GM12891 (cell line): ENCODE results near the gene PAN3.

Experiments
- DNase-seq: peaks from one replicate; pipeline ENCODE4 v3.0.0; 2011; ENCODE audit warnings: low spot score; ENCODE audit not compliant: insufficient read length
- FAIRE-seq: peaks from 2 replicates; lab custom pipeline; 2011; peaks lifted over from hg19 to GRCh38; lab: Jason Lieb, UNC
- PAX5 ChIP-seq: IDR thresholded peaks from 2 replicates; pipeline ENCODE4 v1.6.1; 2011; ENCODE audit warnings: low read length, moderate library complexity, mild to moderate bottlenecking; ENCODE audit not compliant: insufficient read depth, severe bottlenecking
- POLR2A ChIP-seq: IDR thresholded peaks from 2 replicates; pipeline ENCODE4 v1.6.1; 2011; ENCODE audit warnings: low read depth, low read length, control low read depth
- POLR2AphosphoS5 ChIP-seq: IDR thresholded peaks from 2 replicates; pipeline ENCODE4 v1.6.1; 2011; ENCODE audit warnings: low read depth, low read length, control low read depth
- POU2F2 ChIP-seq: IDR thresholded peaks from 2 replicates; pipeline ENCODE4 v1.6.1; 2011; ENCODE audit warnings: low read depth, mild to moderate bottlenecking, control low read depth, low read length, moderate library complexity
- SPI1 ChIP-seq: IDR thresholded peaks from 2 replicates; pipeline ENCODE4 v1.6.1; 2011; ENCODE audit warnings: low read depth, low read length, control low read depth
- TAF1 ChIP-seq: IDR thresholded peaks from 2 replicates; pipeline ENCODE4 v1.6.1; 2011; ENCODE audit warnings: low read depth, low read length, control low read depth

Gene PAN3

DNA sequence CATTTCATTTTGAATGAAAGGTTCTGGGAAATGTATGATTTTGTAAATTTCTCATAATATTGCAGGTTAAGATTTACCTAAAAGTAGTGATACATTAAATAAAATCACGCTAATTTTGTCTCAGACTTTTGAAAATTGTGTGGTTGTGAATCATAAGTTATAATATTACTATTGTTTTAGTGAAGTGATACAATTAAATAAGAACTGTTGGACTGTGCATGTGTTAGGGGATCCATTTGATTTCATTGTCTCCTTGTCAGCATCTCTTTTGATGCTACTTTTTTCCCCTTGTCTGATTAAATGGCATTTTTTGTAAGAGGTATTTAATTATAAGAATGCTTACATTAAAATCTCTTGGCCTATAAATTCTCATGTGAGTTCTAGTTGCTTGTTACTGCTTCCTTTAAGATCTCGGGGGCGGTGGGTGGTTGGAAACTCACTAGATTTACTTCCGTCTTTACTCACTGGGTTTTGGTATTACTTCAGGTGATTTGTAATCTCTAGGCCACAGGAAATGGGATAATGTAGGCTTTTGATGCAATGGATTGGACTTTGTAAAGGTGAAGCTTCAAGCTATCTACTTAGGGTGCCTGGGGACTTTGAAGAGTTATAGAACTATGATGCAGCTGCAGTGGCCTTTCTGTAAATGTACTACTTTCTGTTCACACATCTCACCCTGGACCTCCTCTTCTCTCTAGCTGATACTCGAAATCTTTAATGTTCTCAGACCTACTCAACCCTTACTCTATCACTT, 66.5 kb downstream of the PAN3 start:
- DNase-seq, result no peak
- peak; percentile 48 for FAIRE-seq
- no peak for TF ChIP-seq POU2F2
- no peak for TF ChIP-seq POLR2A
- TF ChIP-seq SPI1, result no peak
- no peak for TF ChIP-seq POLR2AphosphoS5
- no peak for TF ChIP-seq TAF1
- no peak for TF ChIP-seq PAX5

DNA sequence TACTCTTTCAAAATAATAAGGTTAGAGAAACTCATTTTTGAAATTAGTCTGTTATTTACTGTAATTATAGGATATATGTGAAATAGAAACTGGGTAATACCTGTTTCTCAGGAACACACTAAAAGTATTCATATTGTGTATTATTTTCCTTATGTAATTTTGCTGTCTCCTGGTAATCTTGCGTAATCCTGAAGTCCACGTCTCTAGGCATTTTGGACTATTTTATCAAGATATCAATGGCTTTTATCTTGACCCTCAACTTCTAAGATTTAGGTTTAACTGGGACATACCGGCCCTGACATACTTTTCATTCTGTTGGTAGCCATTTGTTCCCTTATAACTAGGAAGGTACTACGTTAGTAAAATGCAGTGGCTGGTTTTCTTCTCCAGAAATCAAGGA, 80.3 kb downstream of the PAN3 start:
- DNase-seq, result no peak
- TF ChIP-seq POU2F2 (no peak), TAF1 (no peak), POLR2A (no peak), PAX5 (no peak), SPI1 (no peak), POLR2AphosphoS5 (no peak)
- FAIRE-seq, result no peak

DNA sequence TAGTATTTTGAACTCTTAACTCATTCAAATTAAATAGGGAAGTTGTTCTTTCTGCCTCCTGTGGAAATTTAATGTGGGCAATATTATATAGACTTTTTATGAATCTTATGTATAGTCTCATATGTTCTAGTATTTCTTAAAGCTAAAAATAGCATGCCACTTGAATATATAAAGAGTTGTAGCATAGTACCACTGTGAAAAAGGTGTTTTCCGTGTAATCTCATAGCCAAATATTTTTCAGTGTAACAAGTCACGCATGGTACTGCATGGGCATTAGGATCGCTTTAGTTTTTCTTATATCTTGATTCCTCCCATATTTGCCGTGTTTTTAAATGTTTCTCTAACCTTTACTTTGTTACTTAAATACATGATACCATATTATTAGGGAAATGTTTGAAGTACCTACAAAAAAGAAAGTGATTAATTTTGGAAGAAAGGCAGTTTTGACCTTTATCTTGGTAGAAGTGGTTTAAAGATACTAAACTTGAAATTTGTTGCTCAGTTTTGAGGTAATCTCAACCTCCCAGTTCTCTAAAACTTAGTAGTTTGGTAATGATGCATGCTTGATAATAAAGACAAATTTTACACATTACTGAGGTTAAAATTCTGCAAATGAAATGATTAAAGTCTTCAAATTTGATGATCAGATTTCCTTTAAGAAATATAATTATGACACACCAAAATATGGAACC, 81.2 kb downstream of the PAN3 start:
- DNase-seq, result no peak
- TF ChIP-seq POLR2AphosphoS5 (no peak), SPI1 (peak; percentile 46), TAF1 (no peak)
- FAIRE-seq, result no peak

DNA sequence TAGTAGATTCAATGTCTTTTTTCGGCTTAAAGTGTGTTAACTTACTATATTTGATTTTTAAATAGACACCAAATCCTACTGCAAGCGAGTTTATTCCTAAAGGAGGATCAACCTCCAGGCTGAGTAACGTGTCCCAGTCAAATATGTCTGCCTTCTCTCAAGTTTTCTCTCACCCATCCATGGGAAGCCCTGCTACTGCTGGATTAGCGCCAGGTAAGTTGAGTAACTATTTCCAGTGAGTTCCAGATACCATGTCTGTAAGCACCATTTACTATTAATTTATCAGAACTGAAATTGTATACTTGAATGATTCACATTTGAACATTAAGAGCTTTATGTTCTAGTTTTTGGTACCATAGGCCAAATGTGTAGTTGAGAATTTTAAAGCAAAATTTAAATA, 81.8 kb downstream of the PAN3 start:
- no peak for TF ChIP-seq POLR2AphosphoS5
- no peak for TF ChIP-seq POU2F2
- DNase-seq, result no peak

DNA sequence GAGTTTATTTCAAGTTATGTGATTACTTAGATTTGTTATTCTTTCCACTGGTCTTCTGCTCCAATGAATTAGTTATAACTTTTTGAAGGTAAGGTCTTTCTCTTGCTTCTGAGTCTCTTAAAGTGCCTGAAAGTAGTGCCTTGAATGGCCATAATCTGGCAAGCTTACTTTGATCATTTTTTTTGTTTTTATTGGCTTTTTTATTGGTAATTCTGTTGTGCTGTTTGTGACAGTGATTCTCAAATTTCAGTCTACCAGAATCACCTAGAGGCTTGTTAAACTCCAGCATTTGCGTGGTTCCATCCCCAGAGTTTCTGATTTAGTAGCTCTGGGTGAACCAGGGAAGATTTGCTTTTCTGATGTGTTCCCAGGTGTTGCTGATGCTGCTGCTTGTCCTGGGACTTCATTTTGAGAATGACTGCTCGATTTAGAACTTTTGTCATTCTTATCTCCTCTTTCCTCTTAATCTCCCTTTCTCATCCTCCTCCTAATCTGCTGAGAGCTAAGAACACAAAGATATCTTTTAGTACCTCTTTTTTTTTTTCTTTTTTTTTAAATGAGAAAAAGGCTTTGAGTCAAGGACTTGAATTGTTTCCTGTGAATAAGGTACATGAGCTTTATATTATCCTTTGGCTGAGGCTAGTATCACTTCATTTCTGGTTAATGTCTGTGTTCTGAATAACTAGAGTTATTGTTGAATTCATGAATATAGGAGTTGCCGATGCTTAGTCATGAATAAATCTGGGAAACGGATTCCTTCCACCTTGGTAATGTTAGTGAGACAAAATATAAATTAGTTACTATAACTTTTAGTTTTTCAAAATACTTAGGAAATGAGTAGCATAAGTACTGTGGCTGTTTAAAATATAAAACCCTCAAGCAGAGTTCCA, 91.4 kb downstream of the PAN3 start:
- DNase-seq, result no peak
- no peak for TF ChIP-seq POU2F2
- TF ChIP-seq SPI1, result no peak
- no peak for TF ChIP-seq PAX5
- no peak for TF ChIP-seq POLR2A
- TF ChIP-seq POLR2AphosphoS5, result no peak
- no peak for TF ChIP-seq TAF1
- FAIRE-seq, result no peak

More for the DNA sequence above, 81.8 kb downstream of the PAN3 start:
- no peak for FAIRE-seq

DNA sequence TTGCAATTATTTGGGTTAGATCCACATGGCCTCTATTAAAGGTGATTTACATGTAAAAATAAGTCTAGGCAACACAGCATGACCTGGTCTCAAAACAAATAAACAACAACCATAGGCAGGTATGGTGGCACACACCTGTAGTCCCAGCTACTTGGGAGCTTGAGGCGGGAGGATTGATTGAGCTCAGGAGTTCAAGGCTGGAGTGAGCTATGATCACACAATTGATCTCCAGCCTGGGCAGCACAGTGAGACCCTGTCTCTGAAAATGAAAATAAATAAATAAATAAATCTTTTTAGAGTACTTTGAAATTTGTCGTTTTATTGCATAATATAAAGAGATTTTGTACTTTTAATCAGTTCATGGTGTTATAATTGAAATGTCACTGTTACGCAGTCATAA, 93.3 kb downstream of the PAN3 start:
- TF ChIP-seq TAF1, result no peak
- no peak for TF ChIP-seq PAX5
- TF ChIP-seq POLR2AphosphoS5, result no peak
- no peak for TF ChIP-seq SPI1
- TF ChIP-seq POLR2A, result no peak
- TF ChIP-seq POU2F2, result no peak
- DNase-seq (no peak), FAIRE-seq (peak; percentile 61)

DNA sequence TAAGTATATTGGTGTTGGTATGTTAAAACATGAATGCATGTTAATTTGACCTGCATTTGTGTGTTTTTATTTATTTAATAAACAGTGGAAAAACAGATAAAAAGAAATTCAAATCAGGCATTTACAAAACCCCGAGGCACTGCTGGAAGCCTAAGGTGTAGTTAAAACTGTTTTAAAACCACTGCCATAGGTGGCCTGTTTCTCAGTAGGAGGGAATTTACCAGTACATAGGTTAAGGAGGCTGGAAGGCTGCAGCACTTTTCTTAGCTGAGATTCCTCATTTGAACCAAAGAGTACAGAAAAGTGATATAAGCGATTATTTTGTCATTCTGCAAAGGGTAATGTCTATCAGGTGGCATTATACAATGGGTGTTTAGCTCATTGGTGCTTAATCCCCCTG, 99.6 kb downstream of the PAN3 start:
- FAIRE-seq (no peak), DNase-seq (no peak)
- TF ChIP-seq TAF1, result no peak
- TF ChIP-seq POLR2AphosphoS5, result no peak
- no peak for TF ChIP-seq PAX5
- no peak for TF ChIP-seq POLR2A
- TF ChIP-seq SPI1, result no peak
- no peak for TF ChIP-seq POU2F2

DNA sequence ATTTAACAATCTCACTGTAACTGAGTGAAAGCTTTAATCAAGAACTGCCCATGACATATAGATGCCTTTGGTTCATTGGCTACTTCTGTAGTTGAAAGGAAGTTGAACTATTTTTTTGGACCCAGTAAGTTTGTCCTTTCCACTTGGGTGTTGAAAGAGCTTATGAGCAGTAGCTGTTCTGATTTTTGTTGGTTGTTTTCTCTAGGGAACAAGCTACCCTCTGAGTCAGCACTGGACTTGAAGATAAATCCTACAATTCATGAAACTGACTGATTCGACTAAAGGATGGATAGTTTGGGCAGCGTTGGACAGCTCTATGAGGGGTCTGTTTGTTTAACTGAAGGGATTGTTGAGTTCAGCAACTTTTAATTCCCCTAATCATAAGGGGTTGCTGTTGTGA, 101.0 kb downstream of the PAN3 start:
- FAIRE-seq (peak; percentile 58), DNase-seq (no peak)
- no peak for TF ChIP-seq POLR2AphosphoS5
- no peak for TF ChIP-seq PAX5
- no peak for TF ChIP-seq POLR2A
- no peak for TF ChIP-seq TAF1
- no peak for TF ChIP-seq SPI1
- TF ChIP-seq POU2F2, result no peak

DNA sequence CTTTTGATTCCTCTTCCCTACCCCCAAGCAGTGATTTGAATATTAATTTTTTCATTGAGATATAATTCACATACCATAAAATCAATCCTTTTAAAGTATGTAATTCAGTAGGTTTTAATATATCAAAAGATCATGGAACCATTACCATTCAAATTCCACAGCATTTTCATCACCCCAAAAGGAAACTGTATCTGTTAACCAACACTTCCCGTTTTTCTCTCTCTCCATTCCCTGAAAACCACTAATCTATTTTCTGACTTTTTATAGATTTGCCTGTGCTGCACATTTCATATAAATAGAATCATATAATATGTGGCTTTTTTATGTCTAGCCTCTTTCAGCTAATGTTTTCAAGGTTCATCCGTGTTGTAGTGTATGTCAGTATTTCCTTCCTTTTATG, 107.1 kb downstream of the PAN3 start:
- TF ChIP-seq PAX5 (no peak), POLR2AphosphoS5 (no peak), POU2F2 (no peak), SPI1 (no peak), TAF1 (no peak), POLR2A (no peak)
- FAIRE-seq (no peak), DNase-seq (no peak)
